HCT116 (cell line): ENCODE data around the gene CBFA2T3.

Source experiments
- POLR2A ChIP-seq: IDR thresholded peaks from 2 replicates; pipeline ENCODE4 v1.7.0; 2011; ENCODE audit warnings: borderline replicate concordance; ENCODE audit not compliant: insufficient read depth, insufficient read length; ENCODE audit errors: extremely low read depth
- REST ChIP-seq: IDR thresholded peaks from 2 replicates; pipeline ENCODE4 v1.6.1; 2012; ENCODE audit warnings: low read depth
- SRF ChIP-seq: IDR thresholded peaks from 2 replicates; pipeline ENCODE4 v1.6.1; 2012; ENCODE audit warnings: low read depth
- ZFX ChIP-seq: fragments of 450-650 bp; IDR thresholded peaks from 2 replicates; pipeline ENCODE4 v1.6.1; 2017

- no peak for TF ChIP-seq SRF
- no peak for TF ChIP-seq REST
- TF ChIP-seq POLR2A = no peak
- TF ChIP-seq ZFX = no peak
Measured at GRCh38 chr16:88899901-88900661, 76.9 kb downstream of the CBFA2T3 start.
